RPMI7951 (cell line): ENCODE results near the gene NNT. TPM values are rescaled to one million over a fixed set of nuclear protein-coding genes. Genes with fewer than 3 reads are reported as not detected.

Experiments used
- DNase-seq: peaks from one replicate; pipeline ENCODE4 v3.0.0-alpha.2; 2012; ENCODE audit warnings: low read depth
- total RNA-seq: library from RNA; depleted of rRNA; stranded (reverse); fragments of >200 nt; shearing (Covaris generic); gene quantifications from 2 replicates; pipeline ENCODE4 v1.2.3, GENCODE V29; 2014

NNT gene
- total RNA-seq, 1 experiment from 2014 or later = 44.0 TPM

- DNase-seq = no peak
Measured at GRCh38 chr5:43622074-43622473, 19.1 kb downstream of the NNT start.

GRCh38 chr5:43623048-43623680 is 20.2 kb downstream of the NNT start:
- peak; percentile 11 for DNase-seq

- peak; percentile 68 for DNase-seq
Measured at GRCh38 chr5:43627028-43627427, 24.0 kb downstream of the NNT start.

DNA sequence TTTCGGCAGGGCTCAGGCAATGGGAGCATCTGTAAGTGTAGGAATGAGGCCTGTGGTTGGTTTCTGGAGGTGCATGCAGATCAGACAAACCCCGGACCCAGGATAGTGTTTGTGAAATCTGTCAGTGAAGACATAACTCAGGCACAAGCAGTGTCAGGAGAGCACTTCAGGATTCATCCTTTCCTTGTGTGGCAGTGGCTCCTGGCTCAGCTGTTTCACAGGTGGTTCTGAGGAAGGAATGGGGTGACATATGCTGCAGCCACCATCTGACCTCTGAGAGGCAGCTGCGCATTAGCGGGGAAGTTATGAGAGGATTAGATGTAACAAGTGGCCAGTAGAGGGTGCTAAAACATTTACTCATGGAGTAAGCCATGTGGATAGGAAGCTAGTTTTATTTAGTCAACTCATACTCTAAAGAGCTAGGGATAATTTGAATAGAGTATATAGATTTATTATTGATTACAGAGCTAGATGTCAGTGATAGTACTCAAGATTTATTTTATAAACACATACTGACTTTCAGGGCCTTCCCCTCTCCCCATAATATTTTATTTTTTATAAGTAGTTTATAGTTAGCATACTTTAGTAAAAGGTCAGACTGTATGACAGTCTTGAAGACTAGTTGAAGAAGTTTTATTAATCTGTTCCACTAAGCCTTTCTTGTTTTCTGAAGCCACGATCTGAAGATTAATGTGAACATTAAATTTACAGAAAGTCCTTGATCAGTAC is 28.4 kb downstream of the NNT start:
- DNase-seq = peak; percentile 74

DNA sequence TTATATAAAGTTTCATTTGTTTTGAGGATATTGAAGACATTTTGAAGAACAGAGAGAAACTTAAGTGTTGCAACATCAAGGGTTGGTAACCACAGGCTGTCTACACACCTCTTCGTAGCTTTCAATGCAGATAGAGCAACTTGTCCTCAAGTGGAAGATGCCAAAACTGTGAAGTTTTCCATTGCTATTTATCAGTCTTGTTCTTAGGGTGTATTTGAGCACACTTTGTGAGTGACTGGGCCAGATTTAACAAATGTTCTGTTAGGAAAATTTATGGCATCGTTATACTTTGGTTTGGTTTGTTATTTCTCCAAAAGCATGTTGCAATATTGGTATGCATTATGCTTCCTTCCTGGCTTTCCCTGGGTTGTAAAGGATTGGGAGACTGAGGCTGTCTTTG is 31.6 kb downstream of the NNT start:
- DNase-seq = no peak

GRCh38 chr5:43635374-43635773 is 32.4 kb downstream of the NNT start:
- DNase-seq = peak; percentile 43

DNA sequence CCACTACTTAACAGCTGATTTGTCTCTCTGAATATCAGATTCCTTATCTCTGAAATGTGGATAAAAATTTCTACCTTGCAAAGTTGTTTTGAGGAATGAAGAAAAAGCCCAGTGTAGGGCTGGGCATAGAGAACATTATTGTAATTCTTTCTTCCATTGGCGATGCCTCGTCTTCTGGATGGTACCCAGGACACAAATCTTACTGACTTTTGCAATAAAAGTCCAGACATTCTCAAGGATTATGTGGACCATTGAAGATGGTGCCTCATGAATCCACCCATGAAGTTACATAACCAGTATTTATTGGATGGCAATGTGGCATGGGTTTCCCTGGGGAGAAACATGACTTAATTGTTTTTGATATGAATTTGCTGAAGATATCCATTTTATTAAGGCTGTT is 33.1 kb downstream of the NNT start:
- no peak for DNase-seq

DNA sequence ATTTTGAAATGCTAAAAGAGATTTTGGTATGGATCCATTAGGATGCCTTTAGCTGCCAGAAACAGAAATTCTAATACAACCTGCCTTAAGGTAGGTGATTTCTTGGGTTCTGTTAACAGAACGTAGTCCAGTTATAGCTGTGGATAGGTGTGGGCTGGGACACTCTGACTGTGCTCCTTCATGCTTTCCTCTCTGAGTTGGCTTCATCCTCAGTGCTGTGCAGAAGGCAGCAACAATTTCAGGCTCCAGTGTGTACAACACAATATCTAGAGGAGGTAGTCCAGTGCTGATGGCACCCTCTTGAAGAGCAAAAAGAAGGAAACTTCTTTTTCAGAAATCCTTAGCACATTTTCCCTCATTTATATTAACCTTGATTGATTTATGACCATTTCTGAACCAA is 34.4 kb downstream of the NNT start:
- no peak for DNase-seq

DNA sequence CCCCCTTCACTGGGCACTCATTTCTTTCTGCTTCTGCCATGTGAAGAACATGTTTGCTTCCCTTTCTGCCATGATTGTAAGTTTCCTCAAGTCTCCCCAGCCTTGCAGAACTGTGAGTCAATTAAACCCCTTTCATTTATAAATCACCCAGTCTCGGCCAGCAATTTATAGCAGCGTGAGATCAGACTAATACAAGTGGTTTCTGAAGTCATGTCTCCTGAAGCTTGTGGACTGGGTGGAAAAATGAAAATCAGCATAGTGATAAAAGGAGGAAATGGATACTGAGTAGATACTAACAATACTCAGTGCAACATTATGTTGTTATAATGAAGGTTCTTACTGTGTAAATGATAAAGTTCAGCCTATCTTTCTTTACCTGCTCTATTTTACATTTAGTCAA is 35.1 kb downstream of the NNT start:
- DNase-seq = no peak

GRCh38 chr5:43638546-43638945 is 35.6 kb downstream of the NNT start:
- no peak for DNase-seq

DNA sequence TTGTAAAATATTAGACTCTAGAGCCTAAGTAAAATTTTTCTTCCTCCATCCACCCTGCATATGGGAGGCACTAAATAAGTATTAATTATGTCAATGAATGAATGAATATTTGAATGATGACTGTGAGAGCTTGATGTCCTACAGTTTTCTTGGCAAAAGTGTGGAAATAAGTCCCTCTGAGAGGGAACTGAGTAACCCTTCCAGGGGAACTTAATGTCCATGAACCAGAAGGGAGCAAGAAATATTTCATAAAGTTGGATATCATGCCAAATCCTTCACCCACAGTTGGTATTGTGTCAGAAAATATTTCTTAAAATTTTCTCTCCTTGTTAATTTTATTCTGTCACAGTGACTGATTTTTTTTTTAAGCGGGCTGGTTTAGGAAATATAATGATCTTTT is 36.6 kb downstream of the NNT start:
- no peak for DNase-seq

GRCh38 chr5:43642428-43642827 is 39.4 kb downstream of the NNT start:
- DNase-seq = no peak

- no peak for DNase-seq
Measured at GRCh38 chr5:43643327-43643726, 40.3 kb downstream of the NNT start.

DNA sequence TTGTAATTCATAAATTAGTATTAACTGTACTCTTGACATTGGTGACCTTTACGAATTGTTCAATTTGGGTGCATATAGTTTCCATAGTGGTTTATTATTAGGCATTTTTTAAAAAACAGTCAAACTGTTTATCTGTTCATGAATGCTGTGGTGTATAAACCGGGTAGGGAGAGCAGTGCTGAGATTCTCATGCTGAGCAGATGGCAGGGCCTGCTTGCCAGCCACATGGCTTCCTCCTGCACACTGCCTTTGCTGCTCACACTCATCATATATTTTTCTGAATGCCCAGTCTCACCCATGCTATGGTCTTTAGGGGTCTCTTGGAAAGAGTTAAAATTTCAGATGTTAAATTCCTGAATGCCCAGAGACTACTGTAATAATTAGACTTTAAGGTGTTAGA is 40.8 kb downstream of the NNT start:
- DNase-seq = no peak

DNA sequence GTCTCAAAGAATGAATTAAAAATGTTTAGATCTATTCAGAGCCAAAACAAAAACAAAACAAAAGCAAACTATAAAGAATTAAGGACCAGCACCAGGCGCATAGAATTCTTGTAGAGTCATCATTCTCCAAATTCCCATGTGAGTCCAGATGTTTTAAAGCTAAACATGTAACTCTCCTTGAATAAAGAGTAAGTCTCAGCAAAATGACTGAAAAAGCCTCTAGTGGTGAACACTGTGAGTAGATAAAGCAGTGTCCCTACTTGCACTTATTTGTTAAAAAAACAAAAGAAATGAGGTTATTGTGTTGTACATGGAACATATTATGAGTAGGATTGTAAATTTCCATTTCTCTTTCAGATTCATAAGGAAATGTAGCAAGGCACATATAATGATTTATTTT is 44.0 kb downstream of the NNT start:
- no peak for DNase-seq

- no peak for DNase-seq
Measured at GRCh38 chr5:43647789-43648188, 44.8 kb downstream of the NNT start.

- DNase-seq = no peak
Measured at GRCh38 chr5:43648499-43649124, 45.6 kb downstream of the NNT start.

DNA sequence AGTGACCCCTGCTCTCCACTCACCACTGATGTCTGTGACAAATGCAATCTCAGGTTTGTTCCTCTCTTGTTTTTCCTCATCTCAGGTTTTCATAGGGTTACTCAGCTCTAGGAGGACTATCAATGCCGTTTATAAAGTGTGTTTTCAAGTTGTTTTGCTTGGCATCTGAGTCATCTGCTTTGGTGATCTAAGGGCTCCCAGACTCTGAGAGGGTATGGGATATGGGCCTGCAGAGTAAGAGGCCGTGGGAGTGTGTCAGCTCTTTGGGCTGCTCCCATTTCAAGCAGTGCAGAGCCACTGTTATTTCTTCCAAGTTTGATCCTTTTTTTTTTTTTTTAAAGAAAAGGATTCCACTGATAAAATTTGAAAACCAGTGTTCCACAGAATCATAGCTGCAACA is 46.3 kb downstream of the NNT start:
- no peak for DNase-seq

GRCh38 chr5:43652537-43653302 is 49.7 kb downstream of the NNT start:
- no peak for DNase-seq

- peak; percentile 51 for DNase-seq
Measured at GRCh38 chr5:43658509-43658908, 55.5 kb downstream of the NNT start.

DNA sequence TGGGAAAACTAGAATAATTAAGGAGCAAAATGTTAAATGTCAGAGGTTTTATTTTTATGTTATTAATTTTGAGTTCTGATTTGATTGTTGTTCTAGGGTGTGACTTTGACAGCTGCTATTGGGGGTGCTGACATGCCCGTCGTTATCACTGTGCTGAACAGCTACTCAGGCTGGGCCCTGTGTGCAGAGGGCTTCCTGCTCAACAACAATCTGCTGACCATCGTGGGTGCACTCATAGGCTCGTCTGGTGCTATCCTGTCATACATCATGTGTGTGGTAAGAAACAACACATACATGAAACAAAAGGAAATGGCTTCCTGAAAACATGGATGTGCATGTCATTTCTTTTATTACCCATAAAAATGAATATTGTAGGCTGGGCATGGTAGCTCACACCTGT is 56.1 kb downstream of the NNT start:
- DNase-seq = no peak

- peak; percentile 35 for DNase-seq
Measured at GRCh38 chr5:43661102-43661501, 58.1 kb downstream of the NNT start.

DNA sequence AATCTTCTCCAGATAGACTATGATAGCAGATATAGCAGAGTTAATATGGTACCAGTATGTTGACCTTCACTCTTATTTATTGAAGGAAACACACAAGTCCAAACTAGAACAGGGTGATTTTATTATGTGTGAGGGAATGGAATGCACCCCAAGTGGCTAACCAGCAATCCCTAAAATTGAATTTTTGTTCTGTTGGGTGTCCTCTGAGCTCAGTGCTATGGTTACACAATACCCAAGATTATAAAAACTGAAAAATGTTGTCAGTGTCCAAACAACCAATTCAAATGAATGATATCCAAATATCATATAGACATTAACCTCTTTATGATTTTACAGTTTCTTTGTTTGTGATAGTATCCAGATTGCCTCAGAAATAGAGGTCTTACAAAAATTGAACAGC is 60.9 kb downstream of the NNT start:
- no peak for DNase-seq
